Germinal center (tissue), 1 donor: Measurements from ENCODE around the gene HOXB2.

Source experiments
- DNase-seq: peaks from one replicate; pipeline ENCODE4 v3.0.0; 2012; ENCODE audit warnings: mixed read lengths, low spot score

The HOXB2 gene

DNA sequence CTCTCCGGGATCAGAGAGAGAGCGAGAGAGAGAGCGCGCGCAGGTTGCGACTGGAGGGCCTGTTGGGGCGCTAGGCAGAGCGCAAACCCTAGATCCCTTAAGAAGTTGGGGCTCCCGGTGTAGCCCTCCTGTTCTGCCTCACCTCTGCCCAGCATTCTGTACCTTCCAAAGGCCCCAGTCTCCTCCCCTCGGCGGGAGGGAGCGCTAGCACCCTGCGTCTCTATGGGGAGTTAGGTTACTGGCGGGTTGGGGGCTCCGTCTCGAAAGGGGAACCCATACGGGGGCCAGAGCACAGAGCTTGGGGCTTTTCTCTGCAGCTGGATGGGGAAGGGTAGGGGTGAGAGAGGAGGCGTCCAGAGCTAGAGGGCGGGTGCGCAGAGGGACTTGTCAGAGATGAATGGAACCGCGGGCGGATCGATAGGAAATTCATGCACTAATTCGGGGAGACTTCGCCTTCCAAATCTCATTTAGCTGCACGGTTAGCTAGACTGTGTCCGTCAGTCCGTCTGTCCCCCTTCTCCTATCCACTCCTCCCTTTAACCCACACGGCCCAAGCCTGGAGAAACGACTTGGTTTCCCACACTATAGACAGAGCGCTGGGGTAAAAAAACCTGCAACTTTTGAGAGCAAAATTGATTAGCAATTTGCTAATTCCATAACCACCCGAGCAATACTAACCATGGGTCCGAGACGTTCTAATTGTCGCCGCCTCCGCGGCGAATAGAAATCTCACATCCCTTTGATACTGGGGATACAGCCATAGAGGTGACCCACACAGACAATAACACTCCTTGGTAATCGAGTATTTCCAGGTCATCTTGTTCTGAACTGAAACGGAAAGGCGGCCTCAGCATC, 33.9 kb upstream of the HOXB2 start:
- DNase-seq = peak; percentile 46

DNA sequence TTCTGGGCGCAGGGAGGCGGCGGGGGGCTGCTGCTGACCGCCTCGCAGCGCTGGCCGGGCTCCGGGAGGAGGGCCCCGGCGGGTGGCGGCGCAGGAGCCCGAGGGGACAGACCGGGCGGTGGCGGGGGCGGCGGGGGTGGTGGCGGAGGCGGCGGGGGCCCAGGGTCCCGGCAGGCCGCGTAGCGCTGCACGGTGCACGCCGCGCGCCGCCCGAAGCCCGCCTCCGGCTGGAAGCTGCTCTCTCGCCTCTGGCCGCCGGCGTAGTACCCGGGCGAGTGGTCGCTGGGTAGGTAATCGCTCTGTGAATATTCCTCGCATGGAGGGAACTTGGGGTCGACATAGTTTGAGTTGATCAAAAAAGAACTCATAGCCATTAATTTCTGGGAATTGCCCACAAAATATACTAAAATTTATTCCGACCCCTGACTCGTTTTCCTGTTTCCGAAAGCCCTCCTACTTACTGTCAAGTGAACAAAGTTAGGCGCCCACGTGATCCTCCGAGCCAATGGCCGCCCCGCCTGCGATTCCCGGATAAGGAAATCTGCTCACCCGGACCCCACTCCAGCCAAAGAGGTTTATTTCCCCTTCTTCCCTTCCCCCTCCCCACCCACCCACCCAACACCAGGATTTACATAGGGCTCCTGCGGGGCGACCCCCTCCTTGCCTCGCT, 33.2 kb upstream of the HOXB2 start, which contains the start of gene HOXB4:
TSS of gene HOXB4 (minus strand) at position 405 of the 670 bp plus-strand sequence. CDS start at position 374, 31 bp downstream.
- DNase-seq = peak; percentile 87

DNA sequence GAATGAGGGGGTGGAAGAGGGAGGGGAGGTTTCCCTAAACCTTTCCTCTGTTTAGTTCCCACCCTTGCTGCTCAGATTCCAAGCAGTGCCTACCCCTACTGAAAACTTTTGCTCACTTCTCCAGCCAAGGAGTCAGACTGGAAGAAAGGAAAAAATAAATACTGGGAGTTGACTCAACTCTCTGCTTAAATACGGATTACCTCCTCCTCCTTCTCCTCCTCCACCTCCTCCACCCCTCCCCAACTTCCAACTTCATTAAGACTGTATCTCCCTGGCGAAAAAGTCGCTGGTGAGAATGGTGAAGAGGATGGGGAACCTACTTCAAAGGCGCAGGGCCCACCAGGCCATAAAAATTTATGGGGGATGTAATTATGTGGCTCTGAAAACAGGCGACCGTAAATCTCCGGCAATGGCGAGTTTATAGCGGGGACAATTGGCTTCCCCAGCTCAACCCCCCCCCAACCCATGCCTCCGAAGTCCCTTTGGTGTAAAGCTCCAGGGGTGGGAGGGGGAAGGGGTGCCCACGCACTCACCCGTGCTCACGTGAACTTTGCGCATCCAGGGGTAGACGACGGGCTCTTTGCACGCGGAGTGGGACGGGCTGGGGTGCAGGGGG, 32.5 kb upstream of the HOXB2 start:
- peak; percentile 40 for DNase-seq

DNA sequence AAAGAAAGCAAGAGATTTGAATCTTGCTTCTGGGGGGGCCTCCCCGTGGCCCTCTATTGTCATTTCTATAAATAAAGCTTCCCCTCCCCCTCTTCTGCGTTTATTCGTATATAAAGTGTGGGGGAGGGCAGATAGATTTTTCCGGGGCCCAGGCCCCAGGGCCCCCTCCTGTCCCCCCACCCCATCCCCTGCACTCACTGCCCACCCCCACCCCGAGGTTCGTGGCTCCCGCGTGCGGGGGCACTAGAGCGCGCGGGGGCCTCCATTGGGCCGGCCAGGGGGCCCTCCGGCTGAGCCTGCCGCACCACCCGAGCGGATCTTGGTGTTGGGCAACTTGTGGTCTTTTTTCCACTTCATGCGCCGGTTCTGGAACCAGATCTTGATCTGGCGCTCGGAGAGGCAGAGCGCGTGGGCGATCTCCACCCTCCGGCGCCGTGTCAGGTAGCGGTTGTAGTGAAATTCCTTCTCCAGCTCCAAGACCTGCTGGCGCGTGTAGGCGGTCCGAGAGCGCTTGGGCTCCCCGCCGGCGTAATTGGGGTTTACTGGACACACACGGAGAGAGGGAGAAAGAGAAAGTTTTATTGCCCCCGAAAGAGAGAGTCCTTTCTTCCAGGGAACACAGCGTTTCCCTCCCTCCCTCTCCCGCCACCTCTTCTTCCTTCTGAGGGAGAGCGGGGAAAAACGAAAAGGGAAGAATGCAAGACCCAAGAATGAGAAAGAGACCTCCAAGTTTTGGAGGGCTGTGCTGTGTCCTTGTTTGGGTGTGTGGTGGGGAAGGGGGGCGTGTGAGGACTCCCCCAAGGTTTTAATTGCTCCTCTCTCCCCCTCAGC, 31.8 kb upstream of the HOXB2 start:
- DNase-seq = no peak

DNA sequence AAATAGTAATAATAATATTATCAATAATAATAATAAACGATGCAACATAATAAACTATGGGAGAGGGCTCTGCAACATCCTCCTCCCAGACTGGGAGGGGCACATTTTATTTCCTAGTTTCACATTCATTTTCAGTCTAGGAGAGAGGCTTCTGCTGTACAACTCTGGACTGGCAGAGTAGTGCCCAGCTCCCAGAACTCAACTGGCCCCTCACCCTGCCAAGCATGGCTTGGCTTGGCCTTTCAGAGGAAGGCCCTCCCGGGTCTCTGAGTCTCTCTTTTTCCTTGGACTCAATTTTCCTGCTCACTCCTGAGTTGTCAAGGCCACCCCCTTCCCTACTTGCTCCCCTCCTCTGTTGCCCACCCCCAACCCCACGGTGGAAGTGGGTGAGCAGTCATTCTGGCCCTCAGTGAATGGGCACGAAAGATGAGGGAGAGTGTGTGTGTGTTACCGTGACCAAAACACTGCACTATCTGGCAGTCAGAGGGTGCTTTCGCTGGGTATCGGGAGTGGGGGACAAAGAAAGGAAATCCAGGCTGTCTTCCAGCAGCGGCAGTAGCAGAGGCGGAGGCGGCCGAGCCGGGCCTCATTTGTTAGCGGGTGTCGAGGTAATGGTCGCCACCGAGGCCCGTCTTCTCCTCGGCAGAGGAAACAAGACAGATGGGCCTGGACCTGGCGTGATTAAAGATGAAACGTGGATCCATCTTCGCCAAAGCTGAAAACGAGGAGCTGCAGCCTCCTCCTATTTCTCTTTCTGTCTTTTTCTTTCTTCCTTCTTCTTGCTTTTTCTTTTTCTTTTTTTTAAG, 31.0 kb upstream of the HOXB2 start:
- DNase-seq = no peak

DNA sequence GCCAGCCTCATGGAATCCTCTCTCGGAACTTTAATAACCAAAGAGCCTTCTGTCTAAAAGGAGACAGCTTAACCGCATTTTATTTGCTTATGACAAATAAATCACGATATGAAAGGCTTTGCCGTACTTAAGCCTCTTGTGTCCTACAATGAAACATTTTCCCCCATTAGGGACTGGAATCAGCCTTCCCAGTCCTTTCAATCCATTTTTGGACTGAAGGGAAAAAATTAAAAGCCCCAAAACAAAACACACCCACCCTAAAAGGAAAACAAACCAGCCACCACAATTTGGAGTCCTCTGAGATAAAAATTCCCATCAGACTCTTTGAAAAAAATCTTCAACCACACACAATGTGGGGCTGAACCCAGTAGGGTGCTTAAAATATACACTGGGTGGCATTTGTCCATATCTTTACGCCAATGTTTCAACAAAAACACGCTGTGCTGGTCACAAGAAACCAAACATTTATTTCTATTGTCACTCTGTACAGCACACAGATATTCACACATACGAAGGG, 30.2 kb upstream of the HOXB2 start:
- DNase-seq = no peak

DNA sequence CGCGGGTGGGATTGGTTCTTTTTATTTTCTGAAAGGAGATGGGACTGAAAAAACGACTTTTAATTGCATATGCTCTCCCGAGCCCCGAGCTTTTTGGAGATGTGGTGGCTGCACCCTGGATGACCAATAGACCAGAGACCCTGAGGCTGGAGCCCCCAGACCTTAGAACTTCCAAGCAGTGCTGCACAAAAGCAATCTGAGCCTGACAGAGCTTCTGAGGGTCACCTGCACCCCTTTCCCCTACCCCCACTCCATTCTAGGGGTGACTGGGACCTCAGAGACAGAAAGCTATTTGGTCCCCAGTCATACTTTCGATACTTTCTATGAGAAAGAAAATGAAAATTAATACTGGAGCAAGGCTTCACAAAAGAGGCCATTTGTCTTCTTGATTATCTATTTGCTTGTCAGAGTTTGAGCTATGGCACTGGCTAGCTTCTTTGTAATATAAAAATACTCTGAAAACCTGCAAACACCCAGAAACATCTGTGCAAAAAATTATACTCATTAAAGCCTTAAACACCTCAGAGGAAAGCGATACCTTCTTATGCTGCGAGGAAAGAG, 29.7 kb upstream of the HOXB2 start:
- no peak for DNase-seq

DNA sequence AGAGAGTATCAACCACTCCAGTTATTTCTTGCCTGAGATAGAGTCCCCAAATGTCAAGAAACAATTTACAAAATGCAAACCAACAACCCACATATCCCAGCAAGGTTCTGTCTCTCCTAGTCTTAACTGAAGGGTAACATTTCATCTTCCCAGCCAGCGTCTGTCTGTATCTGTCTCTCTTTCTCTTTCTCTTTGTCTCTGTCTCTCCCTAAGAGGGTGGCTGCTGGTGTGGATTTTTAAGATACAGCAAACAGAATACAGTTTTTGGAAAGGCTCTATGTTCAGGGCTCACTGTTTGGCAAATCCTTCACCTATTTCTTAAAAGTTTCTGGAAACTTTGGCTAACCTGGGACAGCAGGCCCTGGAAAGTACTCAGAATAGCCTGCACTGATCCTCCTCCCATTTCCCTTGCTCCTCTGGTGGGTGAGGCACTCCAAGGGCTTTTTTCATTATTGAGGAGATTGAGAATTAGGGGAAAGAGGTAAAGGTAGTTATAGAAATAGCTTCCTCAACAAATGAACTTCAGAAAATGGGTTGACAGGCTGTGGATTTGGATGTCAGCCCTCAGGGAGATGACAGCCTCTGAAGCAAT, 27.0 kb upstream of the HOXB2 start:
- DNase-seq = no peak

DNA sequence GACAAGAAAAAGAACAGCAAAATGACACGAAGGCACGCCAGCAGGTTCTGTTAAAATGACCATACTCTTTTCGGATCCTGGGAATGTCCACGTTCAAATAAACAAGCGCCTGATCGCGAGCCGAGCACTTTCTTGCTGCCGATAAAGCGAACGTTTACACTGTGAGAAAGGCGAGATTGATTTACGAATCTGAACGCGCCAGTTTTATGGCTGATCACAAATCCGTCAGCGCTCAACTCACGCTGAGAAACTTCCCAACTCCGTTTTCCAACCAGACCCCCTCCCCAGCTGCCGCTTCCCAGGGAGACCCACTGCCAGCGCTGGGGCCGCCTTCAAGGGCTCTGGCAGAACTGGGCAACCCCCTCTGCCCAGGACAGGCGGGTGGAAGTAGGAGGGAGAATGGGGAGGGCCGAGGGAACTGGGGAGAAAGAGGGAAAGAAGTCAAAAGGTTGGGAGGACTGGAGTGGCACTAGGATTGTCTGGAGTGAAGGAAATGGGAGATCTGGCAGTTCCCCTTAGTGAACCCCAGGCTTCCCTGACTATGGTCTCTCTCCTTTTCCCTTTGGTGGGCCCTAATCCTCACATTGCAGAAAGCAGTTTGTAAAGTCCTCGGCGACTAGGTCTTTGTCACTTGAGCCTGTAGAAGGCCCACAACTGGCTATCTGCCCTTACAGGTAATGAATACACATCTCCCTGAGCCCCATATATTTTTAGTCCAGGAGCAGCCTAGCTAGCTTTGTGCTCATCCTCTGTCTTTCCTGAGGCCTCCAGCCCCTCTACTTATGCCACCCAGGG, 26.3 kb upstream of the HOXB2 start:
- no peak for DNase-seq

DNA sequence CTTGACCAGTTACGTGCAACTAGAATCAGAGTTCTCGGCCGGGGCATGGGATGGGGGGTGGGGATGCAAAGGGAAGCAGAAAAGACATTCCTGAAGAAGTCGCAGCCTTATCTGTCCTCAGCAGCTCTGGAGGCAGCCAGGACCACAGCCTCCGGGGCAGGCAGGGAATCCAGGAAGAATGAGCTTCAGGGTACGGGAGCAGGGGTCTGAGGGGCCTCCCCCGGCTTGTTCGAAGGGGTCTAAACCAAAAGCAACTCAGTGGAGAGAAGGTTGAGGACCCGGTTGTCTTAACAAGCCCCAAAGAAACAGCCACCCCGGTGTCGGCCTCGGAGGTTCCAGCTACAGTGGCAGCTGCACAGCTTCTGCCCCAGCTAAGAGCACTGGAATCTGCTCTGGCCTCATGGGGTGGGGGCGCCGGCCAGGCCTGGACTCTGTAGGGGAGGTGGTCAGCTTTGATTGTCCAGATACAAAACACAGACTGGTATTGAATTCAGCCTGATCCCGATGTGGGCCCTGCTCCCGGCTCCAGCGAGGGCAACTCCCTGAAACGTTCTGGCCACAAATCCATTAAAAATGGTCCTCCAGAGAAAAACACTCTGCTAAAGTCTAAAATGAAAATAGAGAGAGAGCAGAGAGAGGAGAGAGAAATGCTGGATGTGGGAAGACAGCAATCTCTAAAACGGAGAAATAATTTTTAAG, 25.6 kb upstream of the HOXB2 start:
- DNase-seq = no peak

DNA sequence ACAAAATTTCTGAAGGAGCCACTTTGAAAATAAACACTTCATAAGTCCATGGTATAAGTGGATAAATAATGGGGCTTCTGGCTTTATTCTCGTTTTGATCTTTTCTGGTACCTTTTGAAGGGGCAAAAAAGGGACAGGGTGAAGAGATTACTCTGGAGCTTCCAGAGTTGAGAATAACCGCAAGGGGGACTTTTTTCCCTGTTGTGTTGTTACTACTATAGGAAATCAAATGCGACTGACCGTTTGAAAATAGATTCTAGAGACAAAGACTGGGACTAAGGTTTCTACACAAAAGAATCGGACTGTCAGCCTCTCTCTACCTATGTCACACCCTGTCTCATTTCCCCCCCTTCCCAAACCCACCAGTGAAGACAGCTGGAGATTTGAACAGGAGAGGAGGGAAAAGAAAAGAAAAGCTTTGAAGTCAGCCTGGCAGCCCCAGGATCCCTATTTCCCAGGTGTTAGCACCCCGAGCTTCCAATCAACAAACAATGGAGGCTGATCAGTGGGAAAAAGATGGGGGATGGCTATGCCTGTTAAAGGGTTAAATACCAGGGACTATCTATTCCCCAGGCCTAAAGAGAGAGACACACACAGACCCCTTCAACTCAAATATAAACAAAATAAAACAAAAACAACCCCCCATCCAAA, 24.9 kb upstream of the HOXB2 start:
- no peak for DNase-seq

DNA sequence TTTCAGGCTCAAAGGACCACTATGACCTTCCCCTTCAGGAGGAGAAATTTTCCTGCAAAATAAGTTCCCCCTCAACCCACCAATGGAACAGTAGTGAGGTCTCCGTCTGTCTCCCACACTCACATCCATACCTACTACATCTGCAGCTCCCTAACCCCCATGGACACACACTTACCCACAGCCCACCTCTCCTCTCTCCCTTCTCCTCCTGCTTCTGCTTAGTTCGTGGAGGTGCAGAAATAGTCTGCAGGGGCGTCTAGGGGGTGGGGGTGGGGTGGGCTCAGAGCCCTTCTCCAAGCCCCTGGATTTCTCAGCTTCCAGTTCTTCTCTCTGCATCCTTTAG, 24.3 kb upstream of the HOXB2 start:
- no peak for DNase-seq

DNA sequence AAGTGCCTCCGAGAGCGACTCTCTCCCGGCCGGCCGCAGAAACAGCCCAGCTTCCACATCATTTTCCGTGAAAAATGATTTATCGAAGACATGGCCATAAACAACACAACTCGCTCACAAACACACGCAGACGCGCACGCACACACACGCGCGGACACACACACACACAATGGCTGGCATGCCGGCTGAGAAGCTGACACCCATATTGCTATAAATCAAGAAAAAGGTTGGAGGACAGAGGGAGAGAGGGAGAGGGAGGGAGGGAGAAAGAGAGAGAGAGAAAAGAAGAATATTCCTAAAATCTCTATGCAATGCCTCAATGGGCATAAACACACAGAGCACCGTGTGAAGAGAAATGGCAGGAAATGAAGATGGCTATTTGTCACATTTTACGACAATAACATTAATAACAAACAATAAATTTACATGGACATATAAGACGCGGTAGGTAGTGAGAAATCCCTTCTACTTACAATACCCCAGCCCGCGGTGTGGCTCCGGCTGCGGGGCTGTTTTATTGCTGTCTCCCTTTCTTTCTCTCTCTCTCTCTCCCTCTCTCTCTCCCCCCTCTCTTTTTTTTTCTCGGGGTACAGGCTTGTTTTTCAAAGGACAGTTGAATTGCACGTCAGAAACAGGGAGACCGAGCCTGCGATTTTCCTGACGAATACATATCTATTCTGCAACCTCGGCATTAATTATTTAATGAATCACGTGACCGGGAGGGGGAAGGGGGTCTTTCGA, 23.8 kb upstream of the HOXB2 start:
- no peak for DNase-seq

DNA sequence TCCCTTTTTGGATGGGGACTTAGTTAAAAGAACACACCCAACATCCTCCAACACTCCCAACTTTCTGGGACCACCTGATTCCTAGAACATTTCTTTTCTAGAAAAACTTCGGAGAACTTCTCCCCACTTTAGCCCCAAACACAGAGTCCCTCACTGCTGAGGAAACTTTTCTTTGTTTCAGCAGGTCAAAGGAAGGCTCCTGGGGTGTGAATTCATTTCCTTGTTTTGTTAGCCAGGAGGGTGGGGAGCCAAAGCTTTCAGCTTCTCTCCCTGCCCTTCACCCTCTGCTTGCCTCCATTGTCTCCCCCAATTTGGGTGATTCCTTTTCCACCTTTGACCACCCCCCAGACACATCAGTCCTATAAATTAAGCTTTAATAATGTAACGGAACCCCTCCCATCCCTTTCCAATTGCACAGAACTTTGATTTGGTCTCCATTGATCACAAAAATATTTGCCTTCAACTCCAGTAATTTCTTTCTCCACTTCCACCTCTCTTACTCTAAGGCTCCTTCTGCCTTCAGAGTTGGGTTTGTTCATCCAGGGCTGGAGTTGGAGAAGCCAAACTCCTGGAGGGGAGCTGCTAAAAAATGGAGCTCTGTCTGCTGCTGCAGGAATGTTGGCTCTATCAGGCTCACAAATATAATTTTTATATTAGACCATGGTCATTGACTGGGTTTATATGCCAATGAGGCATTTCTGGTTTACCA, 22.9 kb upstream of the HOXB2 start:
- DNase-seq = no peak

DNA sequence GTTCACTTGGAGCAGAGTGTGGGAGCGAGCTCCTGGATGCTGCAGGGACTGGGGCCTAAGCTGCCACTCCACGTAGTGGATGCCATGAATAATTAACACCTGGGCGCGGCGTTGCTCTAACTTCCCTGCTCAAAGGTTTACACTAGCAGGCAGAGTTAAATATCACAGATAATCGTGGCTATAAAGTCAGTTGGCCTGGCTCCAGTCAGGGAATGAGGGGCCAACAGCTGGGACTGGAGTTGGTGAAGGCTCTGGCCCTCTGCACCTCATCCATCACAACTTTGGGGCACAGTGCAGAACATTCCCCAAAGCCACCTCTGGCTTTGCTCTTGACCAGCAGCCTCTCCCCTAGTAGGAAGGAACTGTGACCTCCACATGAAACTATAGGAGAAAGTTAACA, 22.3 kb upstream of the HOXB2 start:
- DNase-seq = no peak

DNA sequence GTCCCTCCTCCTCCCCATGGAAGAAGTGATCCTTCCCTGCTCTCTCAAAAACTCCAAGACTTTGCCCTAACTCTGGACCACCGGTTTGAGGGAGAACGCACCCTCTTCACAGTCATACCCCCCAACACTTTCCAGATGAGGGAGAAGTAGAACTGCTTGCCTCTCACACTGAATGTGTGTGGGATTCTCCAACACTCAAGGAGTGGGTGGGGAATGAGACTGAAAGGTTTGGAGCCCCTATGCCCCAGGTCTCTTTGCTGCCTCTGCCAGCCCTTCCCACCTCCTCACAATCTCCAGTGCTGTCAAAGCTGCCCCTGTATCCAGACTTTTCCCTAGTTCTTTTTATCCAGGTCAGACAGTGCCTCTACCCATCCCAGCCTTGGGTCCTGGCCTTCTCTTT, 21.8 kb upstream of the HOXB2 start:
- DNase-seq = no peak
